Measurements from ENCODE around the gene BGN.

Gene BGN

DNA sequence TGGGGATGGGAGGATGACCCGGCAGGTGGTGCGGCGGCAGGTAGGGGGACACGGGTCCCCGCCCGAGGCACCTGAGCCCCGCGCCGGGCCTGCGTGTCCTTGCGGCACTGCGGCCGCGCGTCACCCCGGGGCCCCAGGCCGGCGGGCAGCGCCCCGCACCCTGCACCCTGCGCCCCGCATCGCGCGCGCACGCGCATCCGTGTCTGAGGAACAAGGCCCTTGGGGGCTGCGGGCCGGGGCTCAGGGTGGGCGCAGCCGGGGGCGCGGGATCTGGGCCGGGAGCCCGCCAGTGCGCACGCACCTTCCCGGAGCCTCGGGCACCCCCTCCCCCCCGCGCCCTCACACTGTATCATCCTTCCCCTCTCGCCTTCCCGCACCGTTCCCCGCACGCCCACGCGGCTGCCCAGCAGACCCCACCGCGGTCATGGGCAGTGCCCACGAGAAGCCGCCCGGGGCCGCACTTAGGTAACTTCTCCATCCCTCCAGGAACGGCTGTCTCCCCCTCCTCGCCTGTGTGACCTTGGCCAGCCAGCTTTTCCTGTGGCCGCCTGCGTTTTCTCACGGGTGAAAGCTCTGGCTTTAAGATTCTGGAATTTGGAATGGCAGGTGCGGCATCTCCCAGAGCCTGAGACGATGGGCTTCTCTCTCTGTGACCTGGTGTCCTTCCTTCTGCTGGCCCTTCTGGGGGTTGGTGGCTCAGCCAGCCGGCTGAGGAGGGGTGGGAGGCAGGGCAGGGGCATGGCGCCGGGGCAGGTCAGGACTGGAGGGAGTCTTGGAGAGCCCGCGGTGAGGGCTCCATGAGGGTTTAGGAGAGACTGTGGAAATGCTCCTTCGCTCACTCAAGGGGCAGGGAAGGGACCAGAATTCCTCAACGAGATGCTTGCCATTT lies 23.4 kb downstream of the BGN start:
- no peak for DNase-seq (ENCODE audit: low read depth)
- TF ChIP-seq, protein P1, sequence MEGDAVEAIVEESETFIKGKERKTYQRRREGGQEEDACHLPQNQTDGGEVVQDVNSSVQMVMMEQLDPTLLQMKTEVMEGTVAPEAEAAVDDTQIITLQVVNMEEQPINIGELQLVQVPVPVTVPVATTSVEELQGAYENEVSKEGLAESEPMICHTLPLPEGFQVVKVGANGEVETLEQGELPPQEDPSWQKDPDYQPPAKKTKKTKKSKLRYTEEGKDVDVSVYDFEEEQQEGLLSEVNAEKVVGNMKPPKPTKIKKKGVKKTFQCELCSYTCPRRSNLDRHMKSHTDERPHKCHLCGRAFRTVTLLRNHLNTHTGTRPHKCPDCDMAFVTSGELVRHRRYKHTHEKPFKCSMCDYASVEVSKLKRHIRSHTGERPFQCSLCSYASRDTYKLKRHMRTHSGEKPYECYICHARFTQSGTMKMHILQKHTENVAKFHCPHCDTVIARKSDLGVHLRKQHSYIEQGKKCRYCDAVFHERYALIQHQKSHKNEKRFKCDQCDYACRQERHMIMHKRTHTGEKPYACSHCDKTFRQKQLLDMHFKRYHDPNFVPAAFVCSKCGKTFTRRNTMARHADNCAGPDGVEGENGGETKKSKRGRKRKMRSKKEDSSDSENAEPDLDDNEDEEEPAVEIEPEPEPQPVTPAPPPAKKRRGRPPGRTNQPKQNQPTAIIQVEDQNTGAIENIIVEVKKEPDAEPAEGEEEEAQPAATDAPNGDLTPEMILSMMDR (IDR thresholded peaks at IDR 0.05; ENCODE audit: low read depth, low read length, missing control alignments) = no peak
- no peak overlapping the region for H3K4me3 ChIP-seq (ENCODE audit: low read depth, low read length)

DNA sequence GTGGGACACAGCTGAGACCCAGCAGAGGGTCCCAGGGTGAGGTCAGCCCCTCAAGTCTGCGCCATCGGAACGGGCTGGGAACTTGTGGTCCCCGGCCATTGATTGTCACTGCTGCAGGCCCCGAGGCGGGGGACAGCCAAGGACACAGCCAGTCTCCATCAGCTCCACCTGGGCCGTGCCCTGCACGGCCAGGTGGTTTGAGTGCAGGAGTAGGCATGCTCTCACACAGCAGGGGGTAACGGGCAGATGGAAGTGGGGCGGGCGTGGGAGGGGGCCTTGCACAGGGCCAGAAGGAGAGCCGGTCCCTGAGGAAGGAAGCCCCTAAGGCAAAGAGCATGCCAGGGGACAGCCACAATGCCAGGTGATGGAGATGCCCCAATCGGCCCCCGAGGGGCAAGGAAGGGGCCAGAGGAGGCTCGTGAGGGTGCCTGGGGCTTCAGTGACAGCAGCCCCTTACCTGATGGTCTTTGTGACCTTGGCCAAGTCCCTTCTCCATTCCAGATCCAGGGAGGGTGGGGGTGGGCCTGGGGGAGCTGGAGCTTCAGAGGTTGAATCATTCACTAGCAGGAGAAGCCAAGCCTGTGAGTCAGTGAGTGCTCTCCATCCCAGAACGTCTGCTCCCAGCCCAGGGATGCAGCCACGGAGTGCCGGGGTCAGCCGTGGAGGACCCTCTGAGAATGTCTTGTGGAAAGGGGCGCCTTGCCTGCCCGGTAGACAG lies 24.9 kb downstream of the BGN start:
- DNase-seq (ENCODE audit: low read depth) = no peak
- no peak overlapping the region for H3K4me3 ChIP-seq (ENCODE audit: low read depth, low read length)
- TF ChIP-seq, protein P1 (IDR thresholded peaks at IDR 0.05; ENCODE audit: low read depth, low read length, missing control alignments) = no peak

GRCh38 chrX:153520287-153520917 lies 25.6 kb downstream of the BGN start:
- TF ChIP-seq, protein P1 (IDR thresholded peaks at IDR 0.05; ENCODE audit: low read depth, low read length, missing control alignments) = no peak
- H3K4me3 ChIP-seq (ENCODE audit: low read depth, low read length) = no peak overlapping the region
- no peak for DNase-seq (ENCODE audit: low read depth)

DNA sequence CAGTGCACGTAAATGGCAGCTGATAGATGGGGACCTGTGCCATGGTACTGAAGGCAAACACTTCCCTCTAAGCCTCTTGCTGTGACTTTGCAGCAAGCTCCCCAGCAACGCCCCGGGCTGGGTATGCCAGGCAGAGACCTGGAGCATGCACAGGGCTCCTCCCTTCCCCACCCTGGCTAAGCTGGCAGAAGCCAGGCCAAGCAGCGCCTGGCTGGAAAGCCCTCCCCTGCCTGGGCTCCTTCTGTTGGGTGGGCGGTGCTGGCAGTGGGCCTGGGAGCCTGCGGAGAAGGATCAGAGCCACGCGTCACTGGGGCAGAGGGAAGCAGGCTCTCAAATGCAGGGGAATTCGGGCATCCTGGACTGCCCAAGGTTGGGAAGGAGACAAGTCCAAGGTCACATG lies 26.3 kb downstream of the BGN start:
- no peak overlapping the region for H3K4me3 ChIP-seq (ENCODE audit: low read depth, low read length)
- no peak for DNase-seq (ENCODE audit: low read depth)
- TF ChIP-seq, protein P1 (IDR thresholded peaks at IDR 0.05; ENCODE audit: low read depth, low read length, missing control alignments) = no peak

DNA sequence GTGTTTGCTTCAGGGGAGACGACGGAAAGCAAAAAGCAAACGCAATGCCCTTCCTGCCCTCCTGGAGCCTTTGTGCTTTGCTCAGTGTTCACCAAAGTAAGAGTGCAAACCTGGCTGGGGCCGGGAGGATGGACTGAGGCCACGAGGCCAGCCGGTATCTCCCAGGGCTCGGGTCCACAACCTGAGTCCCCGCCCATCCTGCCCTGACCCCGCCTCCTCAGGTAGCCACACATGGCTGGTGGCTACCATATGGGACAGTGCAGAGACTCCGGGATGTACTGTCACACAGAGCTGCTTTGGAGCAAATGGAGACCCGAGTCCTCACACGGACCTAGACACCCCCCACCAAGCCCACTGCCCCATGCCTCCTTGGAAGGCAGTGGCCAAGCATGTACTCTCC lies 27.5 kb downstream of the BGN start:
- no peak for DNase-seq (ENCODE audit: low read depth)
- TF ChIP-seq, protein P1 (IDR thresholded peaks at IDR 0.05; ENCODE audit: low read depth, low read length, missing control alignments) = no peak
- H3K4me3 ChIP-seq (ENCODE audit: low read depth, low read length) = no peak overlapping the region

DNA sequence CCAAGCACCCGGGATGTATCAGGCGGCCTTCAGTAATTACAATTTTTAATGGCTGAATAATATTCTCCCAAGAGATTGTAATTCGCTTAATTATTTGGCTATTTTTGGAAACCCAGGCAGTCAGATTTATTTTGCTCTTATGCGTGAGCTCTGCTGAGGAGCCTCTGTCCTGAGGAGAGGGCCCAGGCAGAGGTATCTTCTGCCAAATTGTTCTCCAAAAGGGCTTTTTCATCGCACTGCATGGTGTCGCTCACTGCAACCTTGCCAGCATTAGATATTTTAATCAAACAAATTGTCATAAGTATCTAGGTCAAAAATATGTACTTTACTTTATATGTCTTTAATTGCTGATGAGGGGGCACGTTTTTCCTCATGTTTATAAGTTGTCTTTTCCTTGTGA lies 28.5 kb downstream of the BGN start:
- no peak for DNase-seq (ENCODE audit: low read depth)
- H3K4me3 ChIP-seq (ENCODE audit: low read depth, low read length) = no peak overlapping the region
- TF ChIP-seq, protein P1 (IDR thresholded peaks at IDR 0.05; ENCODE audit: low read depth, low read length, missing control alignments) = no peak
